Measurements from ENCODE around the gene HP1BP3. TPM values are rescaled to one million over a fixed set of nuclear protein-coding genes. Genes with fewer than 3 reads are reported as not detected.

HP1BP3 gene
- total RNA-seq, 2 experiments from 2014 or later: 219 to 224 TPM

DNA sequence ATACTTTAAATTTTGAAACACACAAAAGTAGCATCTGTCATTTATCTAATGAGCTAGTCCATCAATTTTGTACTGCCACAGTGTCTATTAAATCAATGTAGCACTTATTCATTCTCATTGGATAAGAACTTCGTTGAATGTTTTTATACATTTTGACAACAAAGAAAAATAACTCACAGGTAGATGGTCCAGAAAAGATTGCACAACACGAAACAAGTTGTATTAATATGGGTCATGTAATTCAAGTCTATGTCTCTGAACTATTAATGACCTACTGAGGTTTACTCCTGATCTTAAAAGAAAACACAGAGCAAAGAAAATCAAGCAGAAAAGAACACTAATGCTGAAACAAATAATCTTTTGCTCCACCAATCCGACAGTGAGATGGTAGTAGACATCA is 15.3 kb downstream of the HP1BP3 start:
- H3K36me3 Mint-ChIP-seq (ENCODE audit: low read depth): peaks cover 39% of the 10 kb centered on the region

DNA sequence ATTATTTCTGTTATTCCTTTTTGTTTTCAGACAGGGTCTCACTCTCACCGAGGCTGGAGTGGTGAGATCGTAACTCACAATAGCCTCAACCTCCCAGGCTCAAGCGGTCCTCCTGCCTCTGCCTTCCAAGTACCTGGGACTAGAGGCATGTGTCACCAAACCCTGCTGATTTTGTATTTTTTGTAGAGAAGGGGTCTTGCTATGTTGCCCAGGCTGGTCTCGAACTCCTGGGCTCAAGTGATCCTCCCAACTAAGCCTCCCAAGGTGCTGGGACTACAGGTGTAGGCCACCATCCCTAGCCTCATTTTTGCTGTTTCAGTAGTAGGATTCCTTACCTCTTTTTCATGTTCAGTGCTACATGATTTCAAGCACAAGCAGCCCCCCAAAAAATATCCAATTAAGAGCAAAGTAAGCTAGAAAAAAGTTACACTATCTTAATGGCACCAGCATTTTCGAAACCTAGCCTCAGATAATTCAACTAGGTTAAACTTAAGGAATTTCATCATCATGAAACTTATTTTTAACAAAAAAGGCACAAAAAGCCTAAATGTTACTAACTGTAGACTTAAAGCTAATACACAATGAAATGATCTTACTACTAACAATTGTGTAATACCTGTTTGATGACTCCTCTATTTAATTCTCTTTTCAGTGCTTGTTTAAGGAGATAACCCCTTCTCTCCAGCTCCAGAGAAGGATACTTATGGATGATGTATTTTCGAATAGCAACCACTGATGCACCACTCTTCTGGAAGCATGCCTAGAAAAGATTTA is 16.6 kb downstream of the HP1BP3 start:
- ChIA-PET POLR2A (interaction anchor here (0.6 kb wide), 1 partner anchor 38 kb away, joined by 3 read pairs; the partner anchor contains the start of gene SH2D5), CTCF (interaction anchor here (1.4 to 2.0 kb wide), 3 partner anchors 9 to 425 kb away, joined by 3 to 7 read pairs (median 7); no protein-coding TSS in a partner anchor)
- Mint-ChIP-seq H3K4me1 (ENCODE audit: low read depth) (no peaks in the 10 kb centered on the region), H3K27ac (no peak overlapping the region), H3K27me3 (no peaks in the 10 kb centered on the region), H3K4me3 (no peak overlapping the region), H3K9me3 (no peaks in the 10 kb centered on the region), H3K36me3 (ENCODE audit: low read depth) (peaks cover 40% of the 10 kb centered on the region)
- intact Hi-C loops (cut with micrococcal nuclease): no loop called here
- DNase-seq (no peak), ATAC-seq (no peak)
- TF ChIP-seq, protein P1, sequence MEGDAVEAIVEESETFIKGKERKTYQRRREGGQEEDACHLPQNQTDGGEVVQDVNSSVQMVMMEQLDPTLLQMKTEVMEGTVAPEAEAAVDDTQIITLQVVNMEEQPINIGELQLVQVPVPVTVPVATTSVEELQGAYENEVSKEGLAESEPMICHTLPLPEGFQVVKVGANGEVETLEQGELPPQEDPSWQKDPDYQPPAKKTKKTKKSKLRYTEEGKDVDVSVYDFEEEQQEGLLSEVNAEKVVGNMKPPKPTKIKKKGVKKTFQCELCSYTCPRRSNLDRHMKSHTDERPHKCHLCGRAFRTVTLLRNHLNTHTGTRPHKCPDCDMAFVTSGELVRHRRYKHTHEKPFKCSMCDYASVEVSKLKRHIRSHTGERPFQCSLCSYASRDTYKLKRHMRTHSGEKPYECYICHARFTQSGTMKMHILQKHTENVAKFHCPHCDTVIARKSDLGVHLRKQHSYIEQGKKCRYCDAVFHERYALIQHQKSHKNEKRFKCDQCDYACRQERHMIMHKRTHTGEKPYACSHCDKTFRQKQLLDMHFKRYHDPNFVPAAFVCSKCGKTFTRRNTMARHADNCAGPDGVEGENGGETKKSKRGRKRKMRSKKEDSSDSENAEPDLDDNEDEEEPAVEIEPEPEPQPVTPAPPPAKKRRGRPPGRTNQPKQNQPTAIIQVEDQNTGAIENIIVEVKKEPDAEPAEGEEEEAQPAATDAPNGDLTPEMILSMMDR (IDR thresholded peaks at IDR 0.05): no peak

More for the DNA sequence above, 15.3 kb downstream of the HP1BP3 start:
- no peak overlapping the region for H3K27ac Mint-ChIP-seq
- DNase-seq (no peak), ATAC-seq (no peak)
- no peaks in the 10 kb centered on the region for H3K9me3 Mint-ChIP-seq
- POLR2A ChIA-PET: no interaction called here
- TF ChIP-seq, protein P1 (IDR thresholded peaks at IDR 0.05): no peak
- no peak overlapping the region for H3K4me3 Mint-ChIP-seq
- peaks cover 3% of the 10 kb centered on the region for H3K4me1 Mint-ChIP-seq (ENCODE audit: low read depth)
- intact Hi-C loops (cut with micrococcal nuclease): no loop called here
- H3K27me3 Mint-ChIP-seq: no peaks in the 10 kb centered on the region
- CTCF ChIA-PET: interaction anchor here (2.0 kb wide), 1 partner anchor 423 kb away, joined by 7 read pairs; no protein-coding TSS in a partner anchor

DNA sequence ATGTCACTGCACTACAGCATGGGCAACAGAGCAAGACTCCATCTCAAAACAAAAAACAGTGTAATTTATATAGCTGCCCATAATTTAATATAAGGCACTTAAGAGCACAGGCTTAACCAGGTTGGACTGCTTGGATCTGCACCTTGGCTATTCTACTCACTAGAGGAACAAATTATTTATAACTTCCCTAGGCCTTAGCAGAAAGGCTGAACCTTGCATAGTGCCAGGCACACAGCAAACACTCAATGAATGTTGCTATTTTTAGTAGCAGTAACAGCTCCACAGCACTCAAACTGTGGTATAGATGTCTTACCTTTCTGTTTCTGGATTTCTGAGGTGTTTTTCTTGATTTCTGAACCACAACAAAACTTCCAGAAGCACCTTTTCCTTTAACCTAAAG is 19.8 kb downstream of the HP1BP3 start:
- H3K36me3 Mint-ChIP-seq (ENCODE audit: low read depth): peaks cover 43% of the 10 kb centered on the region
- ATAC-seq (no peak), DNase-seq (no peak)
- H3K9me3 Mint-ChIP-seq: no peaks in the 10 kb centered on the region
- POLR2A ChIA-PET: interaction anchor here (0.6 to 0.9 kb wide), 2 partner anchors 19 to 32 kb away, joined by 3 to 5 read pairs; partner anchors contain the start of gene HP1BP3
- no peak overlapping the region for H3K4me3 Mint-ChIP-seq
- no peak overlapping the region for H3K27ac Mint-ChIP-seq
- TF ChIP-seq, protein P1 (IDR thresholded peaks at IDR 0.05): no peak
- intact Hi-C loops (cut with micrococcal nuclease): no loop called here
- CTCF ChIA-PET: interaction anchor here (0.9 to 1.3 kb wide), 2 partner anchors 15 to 42 kb away, joined by 3 read pairs; no protein-coding TSS in a partner anchor
- H3K4me1 Mint-ChIP-seq (ENCODE audit: low read depth): no peaks in the 10 kb centered on the region
- no peaks in the 10 kb centered on the region for H3K27me3 Mint-ChIP-seq

DNA sequence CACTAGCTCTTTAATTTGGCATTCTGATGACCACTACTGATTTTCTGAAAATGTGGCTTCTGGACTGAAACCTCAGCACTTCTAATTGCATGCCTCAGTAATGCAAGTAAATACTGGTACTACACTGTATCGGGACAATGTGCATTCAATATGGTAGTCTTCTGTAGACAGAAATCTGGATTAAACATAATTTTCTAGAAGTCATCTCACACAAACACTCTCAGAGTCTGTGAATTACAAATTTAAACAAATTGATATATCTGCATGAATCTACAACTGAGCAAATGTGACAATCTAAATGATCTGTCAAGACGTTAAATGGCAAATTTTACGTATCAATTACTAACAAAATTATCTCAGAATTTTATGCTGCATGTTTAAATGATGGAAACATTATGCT is 23.7 kb downstream of the HP1BP3 start:
- ChIA-PET POLR2A (interaction anchor here (0.9 kb wide), 1 partner anchor 9 kb away, joined by 3 read pairs; no protein-coding TSS in a partner anchor), CTCF (interaction anchor here (1.0 kb wide), 1 partner anchor 67 kb away, joined by 3 read pairs; no protein-coding TSS in a partner anchor)
- DNase-seq: no peak
- peaks cover 45% of the 10 kb centered on the region for H3K36me3 Mint-ChIP-seq (ENCODE audit: low read depth)
- no peak for ATAC-seq
- H3K27me3 Mint-ChIP-seq: no peaks in the 10 kb centered on the region
- intact Hi-C loops (cut with micrococcal nuclease): no loop called here
- no peak overlapping the region for H3K27ac Mint-ChIP-seq
- TF ChIP-seq, protein P1 (IDR thresholded peaks at IDR 0.05): no peak
- no peaks in the 10 kb centered on the region for H3K9me3 Mint-ChIP-seq
- H3K4me1 Mint-ChIP-seq (ENCODE audit: low read depth): no peaks in the 10 kb centered on the region
- H3K4me3 Mint-ChIP-seq: no peak overlapping the region

DNA sequence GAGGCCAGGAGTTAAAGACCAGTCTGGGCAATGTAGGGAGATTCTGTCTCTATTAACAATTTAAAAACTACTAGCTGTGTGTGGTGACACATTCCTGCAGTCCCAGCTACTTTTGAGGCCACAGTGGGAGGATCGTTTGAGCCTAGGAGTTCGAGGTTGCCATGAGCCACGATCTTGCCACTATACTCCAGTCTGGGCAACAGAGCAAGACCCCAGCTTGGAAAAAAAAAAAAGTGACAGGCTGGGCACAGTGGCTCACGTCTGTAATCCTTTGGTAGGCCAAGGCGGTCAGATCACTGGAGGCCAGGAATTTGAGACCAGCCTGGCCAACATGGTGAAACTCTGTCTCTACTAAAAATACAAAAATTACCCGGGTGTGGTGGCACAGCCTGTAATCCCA is 26.8 kb downstream of the HP1BP3 start:
- no peak for DNase-seq
- TF ChIP-seq, protein P1 (IDR thresholded peaks at IDR 0.05): no peak
- intact Hi-C loops (cut with micrococcal nuclease): no loop called here
- Mint-ChIP-seq H3K27ac (no peak overlapping the region), H3K9me3 (no peaks in the 10 kb centered on the region), H3K4me3 (no peak overlapping the region), H3K27me3 (no peaks in the 10 kb centered on the region), H3K36me3 (ENCODE audit: low read depth) (peaks cover 48% of the 10 kb centered on the region), H3K4me1 (ENCODE audit: low read depth) (no peaks in the 10 kb centered on the region)
- ChIA-PET POLR2A (interaction anchor here (1.0 kb wide), 1 partner anchor 9 kb away, joined by 3 read pairs; no protein-coding TSS in a partner anchor), CTCF (no interaction called here)
- ATAC-seq: no peak
